HG03439 (cell line): ENCODE data around the gene MYBPC1.
"Not testable (repeated sequence)": the region's sequence is repeated elsewhere in the genome, so short reads cannot be mapped to it uniquely, and the experiment has no call there.

Experiments used
- ATAC-seq: cut with Tn5 transposase; IDR thresholded peaks from one replicate; pipeline ENCODE4 v1.9.1; 2021; ENCODE audit warnings: mild to moderate bottlenecking, moderate library complexity; ENCODE audit not compliant: unreplicated experiment

The MYBPC1 gene

GRCh38 chr12:101594700-101595099, at the start of gene MYBPC1:
TSS of gene MYBPC1 (plus strand) at chr12:101594971. CDS start at chr12:101595071, 100 bp downstream.
- no peak for ATAC-seq

GRCh38 chr12:101551362-101552114, 43.2 kb upstream of the MYBPC1 start:
- no peak for ATAC-seq

- no peak for ATAC-seq
Measured at GRCh38 chr12:101552277-101552676, 42.5 kb upstream of the MYBPC1 start.

DNA sequence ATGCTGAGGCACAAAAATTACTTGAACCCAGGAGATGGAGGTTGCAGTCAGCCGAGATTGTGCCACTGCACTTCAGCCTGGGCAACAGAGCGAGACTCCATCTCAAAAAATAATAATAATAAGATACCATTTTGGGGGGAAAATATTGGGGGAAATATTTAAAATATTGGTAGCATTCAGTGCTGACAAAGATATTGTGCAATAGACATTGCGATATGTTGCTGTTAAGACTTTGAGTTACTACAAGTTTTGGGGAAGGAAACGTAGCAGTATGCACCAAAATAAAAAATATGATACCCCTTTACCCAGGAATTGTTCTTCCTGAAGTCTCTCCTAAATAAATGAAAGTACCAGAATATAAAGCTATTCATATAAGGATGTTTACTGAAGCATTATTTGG, 37.7 kb upstream of the MYBPC1 start:
- ATAC-seq: no peak

DNA sequence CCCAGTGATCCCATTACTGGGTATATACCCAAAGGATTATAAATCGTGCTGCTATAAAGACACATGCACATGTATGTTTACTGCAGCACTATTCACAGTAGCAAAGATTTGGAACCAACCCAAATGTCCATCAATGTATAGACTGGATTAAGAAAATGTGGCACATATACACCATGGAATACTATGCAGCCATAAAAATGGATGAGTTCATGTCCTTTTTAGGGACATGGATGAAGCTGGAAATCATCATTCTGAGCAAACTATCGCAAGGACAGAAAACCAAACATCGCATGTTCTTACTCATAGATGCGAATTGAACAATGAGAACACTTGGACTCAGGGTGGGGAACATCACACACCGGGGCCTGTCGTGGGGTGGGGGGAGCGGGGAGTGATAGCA, 36.0 kb upstream of the MYBPC1 start:
- not testable (repeated sequence) for ATAC-seq

- no peak for ATAC-seq
Measured at GRCh38 chr12:101563212-101563611, 31.6 kb upstream of the MYBPC1 start.

DNA sequence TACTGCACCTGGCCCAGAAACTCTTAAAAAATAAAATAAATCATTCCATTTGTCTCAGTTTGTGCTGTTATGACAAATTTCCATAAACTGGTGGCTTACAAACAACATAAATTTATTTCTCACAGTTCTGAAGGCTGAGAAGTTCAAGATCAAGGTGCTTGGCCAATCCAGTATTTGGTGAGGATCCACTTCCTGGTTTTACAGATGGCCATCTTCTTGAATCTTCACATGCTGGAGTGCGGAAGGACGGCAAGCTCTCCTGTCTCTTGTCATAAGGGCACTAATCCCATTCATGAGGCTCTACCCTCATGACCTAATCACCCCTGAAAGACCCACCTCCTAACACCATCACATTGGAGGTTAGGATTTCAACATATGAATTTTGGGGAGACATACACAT, 29.9 kb upstream of the MYBPC1 start:
- ATAC-seq: no peak

GRCh38 chr12:101566318-101566717, 28.5 kb upstream of the MYBPC1 start:
- ATAC-seq: no peak

DNA sequence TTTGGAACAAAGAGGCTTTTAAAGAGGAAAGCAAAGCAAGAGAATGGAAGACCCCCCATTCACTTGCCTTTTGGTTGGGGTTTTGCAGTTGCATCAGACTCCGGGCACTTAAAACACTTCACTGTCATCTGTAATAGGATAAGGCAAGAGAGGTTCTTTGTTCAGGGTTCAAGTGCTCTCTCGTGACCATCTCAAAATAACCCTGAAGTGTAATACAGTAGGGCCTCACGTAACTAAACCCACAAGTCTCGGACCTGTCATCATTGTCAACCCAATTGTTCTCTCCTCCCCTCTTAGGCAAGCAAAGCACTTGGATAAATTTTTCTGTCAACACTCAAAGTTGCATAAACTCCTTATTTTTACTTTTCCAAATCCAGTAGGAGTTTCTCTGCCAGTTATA, 26.9 kb upstream of the MYBPC1 start:
- no peak for ATAC-seq

DNA sequence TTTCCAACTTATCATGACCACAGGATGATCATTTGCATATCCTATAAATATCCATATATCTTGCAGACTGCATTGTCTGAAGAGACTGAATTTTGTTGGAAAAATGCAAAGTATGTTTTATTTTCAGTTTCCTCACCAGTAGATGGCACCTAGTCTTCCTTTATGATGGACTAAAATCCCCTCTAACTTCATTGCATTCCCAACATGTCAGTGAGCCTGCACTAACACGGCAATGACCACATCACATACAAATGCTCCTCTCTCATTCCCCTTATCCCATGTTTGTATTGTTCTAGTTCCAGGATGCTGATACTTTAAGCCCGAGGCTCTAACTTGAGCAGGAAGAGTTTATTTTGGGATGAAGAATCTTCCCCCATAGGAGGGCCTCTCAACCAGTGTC, 24.7 kb upstream of the MYBPC1 start:
- ATAC-seq: no peak

DNA sequence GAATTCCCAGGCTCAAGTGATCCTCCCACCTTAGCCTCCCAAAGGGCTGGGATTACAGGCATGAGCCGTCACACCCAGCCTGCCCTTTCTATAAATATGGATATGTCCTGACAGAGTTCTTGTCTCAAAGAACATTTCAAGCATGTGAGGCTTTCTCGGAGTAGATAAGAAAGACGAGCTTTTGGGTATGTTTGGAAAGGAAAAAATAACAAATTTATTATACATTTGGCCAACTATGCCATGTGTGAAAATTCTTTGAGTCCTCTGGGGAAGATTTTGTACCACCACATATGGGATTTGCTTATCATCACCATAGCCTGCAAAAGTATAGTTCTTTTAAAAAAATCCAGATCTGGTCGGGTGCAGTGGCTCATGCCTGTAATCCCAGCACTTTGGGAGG, 23.7 kb upstream of the MYBPC1 start:
- ATAC-seq: no peak

- ATAC-seq: no peak
Measured at GRCh38 chr12:101573743-101574142, 21.0 kb upstream of the MYBPC1 start.

DNA sequence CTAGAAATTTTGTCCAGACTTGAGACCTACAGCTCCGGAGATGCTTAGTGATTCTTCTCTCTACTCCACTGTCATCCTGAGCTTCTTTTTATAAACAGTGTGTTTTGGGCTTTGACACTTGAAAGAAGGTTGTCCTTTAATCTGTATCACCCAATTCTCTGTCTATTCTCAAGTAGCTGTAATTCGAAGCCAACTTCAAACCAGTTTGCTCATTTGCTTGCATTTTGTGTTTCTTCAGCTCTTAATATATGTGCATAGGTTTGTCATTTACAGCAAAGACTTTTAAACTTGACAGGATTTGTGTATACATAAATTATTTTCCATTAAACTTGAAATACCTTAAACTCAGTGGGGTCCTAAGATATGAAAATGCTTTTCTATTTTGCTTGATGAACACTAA, 16.4 kb upstream of the MYBPC1 start:
- no peak for ATAC-seq

DNA sequence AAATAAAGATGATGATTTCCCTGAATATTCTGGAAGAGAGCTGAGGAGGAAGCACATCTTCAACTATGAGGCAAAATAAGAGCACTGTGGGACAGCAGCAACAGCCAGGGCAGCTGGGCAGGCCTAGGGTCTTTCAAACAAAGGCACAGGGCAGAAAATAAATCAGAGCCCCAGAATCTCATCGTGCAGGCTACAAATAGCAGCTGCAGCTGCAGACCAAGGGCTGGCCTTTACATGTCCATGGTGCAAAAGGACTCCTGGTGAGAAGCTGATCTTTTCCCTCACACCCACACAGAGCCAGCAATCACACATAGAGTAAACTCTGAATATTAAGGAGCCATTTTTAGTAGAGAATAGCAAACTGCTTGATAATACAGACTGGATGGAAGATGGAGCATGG, 13.6 kb upstream of the MYBPC1 start:
- ATAC-seq: no peak

- no peak for ATAC-seq
Measured at GRCh38 chr12:101582937-101583336, 11.8 kb upstream of the MYBPC1 start.

GRCh38 chr12:101590383-101590782, 4.4 kb upstream of the MYBPC1 start:
- no peak for ATAC-seq

- ATAC-seq: no peak
Measured at GRCh38 chr12:101591781-101592180, 3.0 kb upstream of the MYBPC1 start.

- no peak for ATAC-seq
Measured at GRCh38 chr12:101592448-101592847, 2.3 kb upstream of the MYBPC1 start.

DNA sequence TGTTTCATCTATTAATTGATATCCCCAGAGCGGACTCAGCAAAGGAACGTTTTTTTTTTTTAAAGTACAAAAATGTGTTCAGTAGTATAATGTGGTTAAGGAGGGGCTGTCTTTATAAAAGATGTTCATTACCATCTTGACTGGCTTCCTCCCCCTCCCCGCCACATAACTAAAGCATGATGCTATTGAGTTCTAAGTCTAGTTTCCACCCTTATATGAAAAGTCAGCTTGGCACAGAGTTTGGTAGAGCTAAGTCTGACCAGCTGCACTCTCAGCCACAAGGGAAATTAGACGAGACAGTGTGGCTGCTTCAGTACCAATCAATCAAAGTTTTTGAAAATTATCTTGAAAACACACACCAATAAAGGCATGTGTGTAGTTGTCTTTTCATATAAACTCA, 1.9 kb upstream of the MYBPC1 start:
- ATAC-seq: no peak

GRCh38 chr12:101596172-101596571, 1.4 kb downstream of the MYBPC1 start:
- no peak for ATAC-seq

DNA sequence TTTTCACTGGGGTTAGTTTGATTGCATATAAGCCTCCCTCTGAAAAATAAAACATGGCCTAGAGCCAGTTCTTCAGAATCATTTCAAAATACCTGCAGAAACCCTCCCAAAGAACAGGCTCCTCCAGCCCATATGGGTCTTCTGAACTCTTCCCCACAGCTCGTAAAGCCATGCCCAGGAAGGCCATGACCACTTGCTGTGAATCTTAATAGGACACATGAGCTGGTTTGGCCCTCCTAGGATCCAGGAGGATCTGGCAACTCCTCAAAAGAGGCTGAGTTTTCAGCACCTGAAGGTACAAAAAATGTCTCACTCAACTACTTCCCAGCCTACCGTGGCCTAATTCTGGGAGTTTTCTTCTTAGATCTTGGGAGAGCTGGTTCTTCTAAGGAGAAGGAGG, 2.4 kb downstream of the MYBPC1 start:
- no peak for ATAC-seq

DNA sequence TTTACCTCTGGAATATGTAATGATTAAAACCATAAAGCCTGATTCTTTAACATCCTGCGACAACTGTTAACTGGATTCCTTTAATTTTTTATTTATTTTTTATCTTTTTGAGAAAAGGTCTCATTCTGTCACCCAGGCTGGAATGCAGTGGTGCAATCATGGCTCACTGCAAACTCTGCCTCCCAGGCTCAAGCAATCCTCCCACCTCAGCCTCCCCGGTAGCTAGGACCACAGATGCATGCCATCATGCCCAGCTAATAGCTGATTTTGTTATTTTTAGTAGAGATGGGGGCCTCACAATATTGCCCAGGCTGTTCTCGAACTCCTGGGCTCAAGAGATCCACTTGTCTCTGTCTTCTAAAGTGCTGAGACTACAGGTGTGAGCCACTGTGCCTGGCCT, 3.7 kb downstream of the MYBPC1 start:
- ATAC-seq: no peak

- no peak for ATAC-seq
Measured at GRCh38 chr12:101599311-101599710, 4.5 kb downstream of the MYBPC1 start.
